PFSK-1 (cell line): Measurements from ENCODE around the gene MKRN1.

ENCODE experiments used
- POLR2AphosphoS5 ChIP-seq: IDR thresholded peaks from 2 replicates; pipeline ENCODE4 v1.6.1; 2012; ENCODE audit warnings: low read depth, mild to moderate bottlenecking, control low read depth, low read length, moderate library complexity
- SIN3A ChIP-seq: IDR thresholded peaks from 2 replicates; pipeline ENCODE4 v1.6.1; 2012; ENCODE audit warnings: mild to moderate bottlenecking, low read length, moderate library complexity, borderline replicate concordance; ENCODE audit not compliant: insufficient read depth
- TAF1 ChIP-seq: IDR thresholded peaks from 2 replicates; pipeline ENCODE4 v1.6.1; 2012; ENCODE audit warnings: low read length, control low read depth, borderline replicate concordance; ENCODE audit not compliant: insufficient read depth

DNA sequence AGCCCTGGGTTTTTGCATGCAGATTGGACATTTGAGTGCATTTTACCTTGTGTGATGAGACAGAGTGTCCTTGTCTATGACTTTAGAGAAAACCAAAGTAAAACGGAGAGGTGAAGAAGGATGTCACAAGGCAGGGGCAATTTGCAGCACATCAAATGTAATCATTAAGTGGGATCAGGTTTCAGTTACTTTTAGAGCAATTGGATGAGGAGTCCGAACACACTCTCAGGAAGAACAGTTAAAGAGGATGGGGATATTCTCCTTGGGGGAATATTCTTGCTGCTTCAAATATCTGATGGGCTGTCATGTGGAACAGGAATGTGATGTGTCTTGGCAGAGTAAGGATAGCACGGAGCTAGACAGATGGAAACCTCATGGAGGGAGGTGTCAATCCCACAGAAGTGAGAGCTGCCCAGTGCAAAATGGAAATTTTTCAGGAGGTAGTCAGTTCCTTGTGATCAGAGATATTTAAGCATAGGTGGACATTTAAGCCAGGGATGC lies 74.7 kb downstream of the MKRN1 start:
- TF ChIP-seq SIN3A (no peak), POLR2AphosphoS5 (no peak), TAF1 (no peak)
